Type B pancreatic cell (in vitro differentiated cells): Measurements from ENCODE around the gene SLC38A3. TPM values are rescaled to one million over a fixed set of nuclear protein-coding genes. Genes with fewer than 3 reads are reported as not detected.

ENCODE experiments used
- DNase-seq: peaks from one replicate; pipeline ENCODE4 v3.0.0; 2021; ENCODE audit warnings: mixed read lengths; ENCODE audit not compliant: unreplicated experiment; ENCODE audit errors: extremely low spot score
- H3K27ac Mint-ChIP-seq: 2 replicates; pipeline ENCODE4 v1.8.0; 2021; ENCODE audit warnings: mild to moderate bottlenecking, mixed read lengths
- H3K27me3 Mint-ChIP-seq: 2 replicates; pipeline ENCODE4 v1.8.0; 2021; ENCODE audit warnings: mixed read lengths
- H3K36me3 Mint-ChIP-seq: 2 replicates; pipeline ENCODE4 v1.8.0; 2021; ENCODE audit warnings: mixed read lengths
- H3K4me1 Mint-ChIP-seq: one replicate; pipeline ENCODE4 v1.8.0; 2021; ENCODE audit warnings: mixed read lengths; ENCODE audit not compliant: unreplicated experiment
- H3K4me3 Mint-ChIP-seq: 2 replicates; pipeline ENCODE4 v1.8.0; 2021; ENCODE audit warnings: mild to moderate bottlenecking, mixed read lengths
- H3K9me3 Mint-ChIP-seq: 2 replicates; pipeline ENCODE4 v1.8.0; 2021; ENCODE audit warnings: mixed read lengths
- total RNA-seq: library from RNA; stranded (reverse); gene quantifications from 2 replicates; pipeline ENCODE4 v1.2.1, GENCODE V29; 2021; ENCODE audit warnings: low replicate concordance
- TF ChIP-seq, protein P1 (sequence below): fragments of 200-600 bp; sonication (generic); conservative IDR thresholded peaks from 2 replicates; pipeline ENCODE4 v1.5.0; 2021; ENCODE audit warnings: antibody characterized with exemption, mild to moderate bottlenecking

SLC38A3 gene
- total RNA-seq, 1 donor from 2014 or later = 6.0 TPM

DNA sequence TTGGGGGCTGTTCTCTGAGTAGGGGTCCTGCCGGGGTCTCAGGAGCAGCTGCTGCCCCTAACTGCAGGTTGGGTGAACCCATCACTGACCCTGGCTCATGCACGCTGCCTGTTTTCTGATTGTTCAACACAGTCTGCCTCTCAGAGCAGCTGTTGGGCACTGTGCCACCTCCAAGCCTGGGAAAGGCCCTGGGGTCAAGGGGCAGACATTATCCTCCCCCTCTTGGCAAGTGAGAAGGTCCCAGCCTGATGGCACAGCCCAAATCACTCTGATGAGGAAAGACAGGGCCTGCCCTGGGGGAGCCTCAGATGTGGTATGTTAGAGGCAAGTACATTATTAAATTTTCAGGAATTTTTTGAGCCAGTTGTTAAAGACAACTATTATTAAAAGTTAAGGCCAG, 27.7 kb upstream of the SLC38A3 start:
- Mint-ChIP-seq H3K36me3 (peaks cover 10% of the 10 kb centered on the region), H3K27ac (no peak overlapping the region), H3K9me3 (no peaks in the 10 kb centered on the region), H3K27me3 (no peaks in the 10 kb centered on the region), H3K4me3 (no peak overlapping the region), H3K4me1 (peaks cover 4% of the 10 kb centered on the region)
- no peak for DNase-seq
- TF ChIP-seq, protein P1, sequence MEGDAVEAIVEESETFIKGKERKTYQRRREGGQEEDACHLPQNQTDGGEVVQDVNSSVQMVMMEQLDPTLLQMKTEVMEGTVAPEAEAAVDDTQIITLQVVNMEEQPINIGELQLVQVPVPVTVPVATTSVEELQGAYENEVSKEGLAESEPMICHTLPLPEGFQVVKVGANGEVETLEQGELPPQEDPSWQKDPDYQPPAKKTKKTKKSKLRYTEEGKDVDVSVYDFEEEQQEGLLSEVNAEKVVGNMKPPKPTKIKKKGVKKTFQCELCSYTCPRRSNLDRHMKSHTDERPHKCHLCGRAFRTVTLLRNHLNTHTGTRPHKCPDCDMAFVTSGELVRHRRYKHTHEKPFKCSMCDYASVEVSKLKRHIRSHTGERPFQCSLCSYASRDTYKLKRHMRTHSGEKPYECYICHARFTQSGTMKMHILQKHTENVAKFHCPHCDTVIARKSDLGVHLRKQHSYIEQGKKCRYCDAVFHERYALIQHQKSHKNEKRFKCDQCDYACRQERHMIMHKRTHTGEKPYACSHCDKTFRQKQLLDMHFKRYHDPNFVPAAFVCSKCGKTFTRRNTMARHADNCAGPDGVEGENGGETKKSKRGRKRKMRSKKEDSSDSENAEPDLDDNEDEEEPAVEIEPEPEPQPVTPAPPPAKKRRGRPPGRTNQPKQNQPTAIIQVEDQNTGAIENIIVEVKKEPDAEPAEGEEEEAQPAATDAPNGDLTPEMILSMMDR = no peak

DNA sequence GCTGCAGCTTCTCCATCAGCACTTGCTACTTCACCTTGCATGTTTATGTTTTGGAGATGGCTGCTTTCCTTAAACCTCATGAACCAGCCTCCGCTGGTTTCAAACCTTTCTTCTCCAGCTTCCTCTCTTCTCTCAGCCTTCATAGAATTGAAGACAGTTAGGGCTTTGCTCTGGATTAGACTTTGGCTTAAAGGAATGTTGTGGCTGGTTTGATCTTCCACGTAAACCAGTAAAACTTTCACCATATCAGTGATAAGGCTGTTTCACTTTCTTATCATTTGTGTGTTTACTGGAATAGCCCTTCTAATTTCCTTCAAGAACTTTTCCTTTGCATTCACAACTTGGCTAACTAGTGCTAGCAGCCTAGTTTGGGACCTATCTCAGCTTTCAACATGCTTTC, 25.4 kb upstream of the SLC38A3 start:
- no peaks in the 10 kb centered on the region for H3K27me3 Mint-ChIP-seq
- no peak overlapping the region for H3K4me3 Mint-ChIP-seq
- TF ChIP-seq, protein P1 = no peak
- peak overlapping the region; percentile 22 for H3K27ac Mint-ChIP-seq
- no peaks in the 10 kb centered on the region for H3K9me3 Mint-ChIP-seq
- peaks cover 4% of the 10 kb centered on the region for H3K4me1 Mint-ChIP-seq
- H3K36me3 Mint-ChIP-seq = peaks cover 10% of the 10 kb centered on the region
- no peak for DNase-seq

DNA sequence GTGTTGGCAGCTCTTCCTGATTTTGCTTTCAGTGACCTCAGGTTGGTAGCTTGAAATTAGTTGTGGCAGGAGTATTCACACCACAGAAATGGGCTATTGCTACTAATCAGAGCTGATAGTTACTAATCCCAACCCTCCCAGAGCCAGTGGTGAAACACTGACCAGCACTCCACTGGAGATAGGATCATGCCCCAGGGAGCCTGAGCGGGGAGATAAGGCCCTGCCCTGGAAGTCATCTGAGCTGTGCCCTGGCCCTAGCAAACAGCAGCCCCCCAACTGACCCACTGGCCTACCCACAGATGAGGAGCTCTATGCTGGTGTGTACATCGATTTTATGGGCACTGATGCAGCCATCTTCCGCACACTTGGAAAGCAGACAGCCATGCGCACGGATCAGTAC, 23.1 kb upstream of the SLC38A3 start:
- TF ChIP-seq, protein P1 = no peak
- DNase-seq = no peak
- H3K9me3 Mint-ChIP-seq = no peaks in the 10 kb centered on the region
- peaks cover 4% of the 10 kb centered on the region for H3K4me1 Mint-ChIP-seq
- peaks cover 10% of the 10 kb centered on the region for H3K36me3 Mint-ChIP-seq
- H3K27ac Mint-ChIP-seq = no peak overlapping the region
- no peaks in the 10 kb centered on the region for H3K27me3 Mint-ChIP-seq
- no peak overlapping the region for H3K4me3 Mint-ChIP-seq

DNA sequence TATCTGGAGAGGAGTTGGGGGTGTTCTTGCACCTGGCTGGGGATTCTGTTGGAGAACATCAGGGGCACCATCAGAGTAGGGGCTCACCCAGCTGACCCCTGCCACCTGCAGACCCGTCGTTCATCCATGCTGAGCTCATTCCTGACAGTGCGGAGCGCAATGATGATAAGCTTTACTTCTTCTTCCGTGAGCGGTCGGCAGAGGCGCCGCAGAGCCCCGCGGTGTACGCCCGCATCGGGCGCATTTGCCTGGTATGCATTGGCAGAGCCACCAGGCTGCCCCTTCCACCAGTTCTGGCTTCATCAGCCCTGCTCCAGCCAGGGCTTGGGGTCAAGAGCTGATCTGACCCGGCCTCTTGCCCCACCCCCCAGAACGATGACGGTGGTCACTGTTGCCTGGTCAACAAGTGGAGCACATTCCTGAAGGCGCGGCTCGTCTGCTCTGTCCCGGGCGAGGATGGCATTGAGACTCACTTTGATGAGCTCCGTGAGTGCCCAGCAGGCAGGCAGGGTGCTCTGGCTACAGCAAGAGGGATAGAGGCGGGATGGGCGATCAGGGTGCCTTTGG, 22.5 kb upstream of the SLC38A3 start:
- peaks cover 10% of the 10 kb centered on the region for H3K36me3 Mint-ChIP-seq
- DNase-seq = no peak

DNA sequence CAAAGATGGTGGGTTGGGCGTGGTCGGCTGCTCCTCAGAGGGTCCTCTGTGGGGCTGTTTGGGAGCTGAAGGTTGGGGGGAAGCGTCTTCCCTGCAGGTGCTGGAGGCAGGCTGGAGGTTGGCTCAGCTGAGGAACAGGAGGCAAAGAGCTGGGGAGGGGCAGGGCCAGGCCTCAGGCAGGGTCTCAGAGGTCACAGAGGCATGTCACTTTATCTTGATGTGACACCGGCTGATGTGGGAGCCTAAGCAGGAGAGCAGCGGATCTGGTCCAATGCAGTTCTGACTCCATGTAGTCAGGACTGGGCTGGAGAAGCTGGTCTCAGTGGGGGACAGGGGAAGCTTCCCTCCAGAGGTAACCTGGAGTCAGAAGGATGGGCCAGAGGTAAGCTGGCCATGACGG, 21.3 kb upstream of the SLC38A3 start:
- Mint-ChIP-seq H3K9me3 (no peaks in the 10 kb centered on the region), H3K4me1 (peaks cover 4% of the 10 kb centered on the region), H3K4me3 (no peak overlapping the region), H3K27me3 (no peaks in the 10 kb centered on the region), H3K36me3 (peaks cover 10% of the 10 kb centered on the region), H3K27ac (no peak overlapping the region)
- TF ChIP-seq, protein P1 = no peak
- DNase-seq = no peak

More for the DNA sequence above, 22.5 kb upstream of the SLC38A3 start:
- Mint-ChIP-seq H3K4me3 (no peak overlapping the region), H3K9me3 (no peaks in the 10 kb centered on the region), H3K4me1 (peaks cover 4% of the 10 kb centered on the region), H3K27me3 (no peaks in the 10 kb centered on the region), H3K27ac (no peak overlapping the region)
- TF ChIP-seq, protein P1 = no peak
